Liver (tissue), 9 donors: ENCODE data around the gene PRRG2. TPM values are rescaled to one million over a fixed set of nuclear protein-coding genes. Genes with fewer than 3 reads are reported as not detected.

ENCODE experiments used
- DNase-seq: peaks from one replicate; pipeline ENCODE4 v3.0.0-alpha.2; 2017; ENCODE audit warnings: low spot score
- H3K27ac ChIP-seq, 2 donors: one replicate each; pipeline ENCODE4 v1.7.0; 2013; ENCODE audit warnings: inconsistent platforms in 2 of 2, low read length in 2 of 2, control low read depth in 1 of 2, low read depth in 1 of 2, mild to moderate bottlenecking in 1 of 2
- H3K27me3 ChIP-seq, 4 donors: one replicate each; pipeline versions ENCODE4 v1.6.1 to v1.7.0; 2013; ENCODE audit warnings: low read length in 3 of 4, inconsistent platforms in 1 of 4, mild to moderate bottlenecking in 1 of 4, moderate library complexity in 1 of 4; ENCODE audit not compliant: control insufficient read depth in 4 of 4, insufficient read depth in 4 of 4
- H3K36me3 ChIP-seq, 4 donors: one replicate each; pipeline versions ENCODE4 v1.6.1 to v1.7.0; 2013; ENCODE audit warnings: low read length in 3 of 4, mild to moderate bottlenecking in 3 of 4, low read depth in 1 of 4, moderate library complexity in 1 of 4; ENCODE audit not compliant: control insufficient read depth in 4 of 4, insufficient read depth in 3 of 4
- H3K4me1 ChIP-seq, 4 donors: one replicate each; pipeline versions ENCODE4 v1.6.1 to v1.7.0; 2013; ENCODE audit warnings: low read length in 3 of 4, mild to moderate bottlenecking in 3 of 4, moderate library complexity in 1 of 4; ENCODE audit not compliant: control insufficient read depth in 4 of 4, insufficient read depth in 4 of 4
- H3K4me3 ChIP-seq, 3 donors: one replicate each; pipeline versions ENCODE4 v1.6.1 to v1.7.0; 2013; ENCODE audit warnings: low read length in 3 of 3, control low read depth in 1 of 3, low read depth in 1 of 3, mild to moderate bottlenecking in 1 of 3
- H3K9ac ChIP-seq, 2 donors: one replicate each; pipeline ENCODE4 v1.7.0; 2013; ENCODE audit warnings: low read length in 2 of 2, mild to moderate bottlenecking in 2 of 2, moderate library complexity in 2 of 2, control low read depth in 1 of 2, low read depth in 1 of 2
- H3K9me3 ChIP-seq, 4 donors: one replicate each; pipeline versions ENCODE4 v1.6.1 to v1.7.0; 2013; ENCODE audit warnings: low read length in 3 of 4; ENCODE audit not compliant: control insufficient read depth in 4 of 4
- EGR1 ChIP-seq, 2 donors: IDR thresholded peaks; 2 replicates each; pipeline ENCODE4 v1.6.1; 2016 to 2018; ENCODE audit warnings: antibody characterized with exemption in 2 of 2, low read depth in 2 of 2
- FOXA1 ChIP-seq: IDR thresholded peaks from 2 replicates; pipeline ENCODE4 v1.6.1; 2016; ENCODE audit warnings: antibody characterized with exemption
- FOXA2 ChIP-seq: IDR thresholded peaks from 2 replicates; pipeline ENCODE4 v1.6.1; 2016; ENCODE audit warnings: antibody characterized with exemption
- GABPA ChIP-seq, 2 donors: IDR thresholded peaks in 1 of 2; conservative IDR thresholded peaks in 1 of 2; 2 replicates each; pipeline ENCODE4 v1.6.1; 2016; ENCODE audit warnings: antibody characterized with exemption in 2 of 2, mild to moderate bottlenecking in 1 of 2, moderate library complexity in 1 of 2
- HNF4A ChIP-seq, 2 donors: conservative IDR thresholded peaks; 2 replicates each; pipeline ENCODE4 v1.6.1; 2016; ENCODE audit warnings: antibody characterized with exemption in 2 of 2, mild to moderate bottlenecking in 2 of 2
- HNF4G ChIP-seq: IDR thresholded peaks from 2 replicates; pipeline ENCODE4 v1.6.1; 2016; ENCODE audit warnings: antibody characterized with exemption
- JUND ChIP-seq, 2 donors: IDR thresholded peaks; 2 replicates each; pipeline ENCODE4 v1.6.1; 2016; ENCODE audit warnings: antibody characterized with exemption in 2 of 2
- NR2F2 ChIP-seq: IDR thresholded peaks from 2 replicates; pipeline ENCODE4 v1.6.1; 2016; ENCODE audit warnings: antibody characterized with exemption
- RAD21 ChIP-seq, 2 donors: IDR thresholded peaks; 2 replicates each; pipeline ENCODE4 v1.6.1; 2016; ENCODE audit warnings: antibody characterized with exemption in 2 of 2, mild to moderate bottlenecking in 2 of 2
- RXRA ChIP-seq, 2 donors: IDR thresholded peaks; 2 replicates each; pipeline ENCODE4 v1.6.1; 2017 to 2018; ENCODE audit warnings: antibody characterized with exemption in 2 of 2, mild to moderate bottlenecking in 1 of 2
- SP1 ChIP-seq: IDR thresholded peaks from 2 replicates; pipeline ENCODE4 v1.6.1; 2018; ENCODE audit warnings: antibody characterized with exemption, mild to moderate bottlenecking
- TAF1 ChIP-seq: conservative IDR thresholded peaks from 2 replicates; pipeline ENCODE4 v1.6.1; 2016; ENCODE audit warnings: antibody characterized with exemption, mild to moderate bottlenecking
- YY1 ChIP-seq: IDR thresholded peaks from 2 replicates; pipeline ENCODE4 v1.6.1; 2016; ENCODE audit warnings: antibody characterized with exemption, mild to moderate bottlenecking
- WGBS: extraction: QIAGEN DNeasy Blood & Tissue Kit; methylation state at CpG from one replicate; pipeline ENCODE4 v1.1.7; 2013; 5-methylcytosine and 5-hydroxymethylcytosine counted together
- polyA plus RNA-seq, 2 donors: library from polyadenylated mRNA; stranded (reverse) in 1 of 2; unstranded in 1 of 2; fragments of 200-250 nt in 1 of 2; fragments of >200 nt in 1 of 2; fragmentation: Nextera tagmentation in 1 of 2; extraction: Ambion mirVana in 1 of 2; gene quantifications; one replicate each; pipeline versions ENCODE4 v1.2.1 to v1.2.3, GENCODE V29; 2013 to 2015
- total RNA-seq, 2 donors: library from RNA; depleted of rRNA; stranded (reverse); fragments of >200 nt; gene quantifications; one replicate each; pipeline ENCODE4 v1.2.3, GENCODE V29; 2014
- TF ChIP-seq, protein P1 (sequence below): IDR thresholded peaks from 2 replicates; pipeline ENCODE4 v1.6.1; 2016; ENCODE audit warnings: antibody characterized with exemption
- TF ChIP-seq, protein P2 (sequence below): IDR thresholded peaks from 2 replicates; pipeline ENCODE4 v1.6.1; 2016; ENCODE audit warnings: antibody characterized with exemption
- TF ChIP-seq, protein P3 (sequence below): IDR thresholded peaks from 2 replicates; pipeline ENCODE4 v1.6.1; 2016; ENCODE audit warnings: antibody characterized with exemption
- TF ChIP-seq, protein P4 (sequence below): fragments of 150-350 bp; IDR thresholded peaks from 2 replicates; pipeline ENCODE4 v1.5.1; 2017; ENCODE audit warnings: improper control_type of control experiment, low read depth, low read length; ENCODE audit not compliant: missing input control
- TF ChIP-seq, protein P5 (sequence below): IDR thresholded peaks from 2 replicates; pipeline ENCODE4 v1.6.1; 2016; ENCODE audit warnings: antibody characterized with exemption, mild to moderate bottlenecking
- donor health status: healthy.
- donor health status: healthy.
- donor health status: healthy.
- donor health status: healthy.
- donor health status: healthy.

The PRRG2 gene
- total and polyA plus RNA-seq, 4 donors = 1.1 to 2.8 (median 2.1) TPM

DNA sequence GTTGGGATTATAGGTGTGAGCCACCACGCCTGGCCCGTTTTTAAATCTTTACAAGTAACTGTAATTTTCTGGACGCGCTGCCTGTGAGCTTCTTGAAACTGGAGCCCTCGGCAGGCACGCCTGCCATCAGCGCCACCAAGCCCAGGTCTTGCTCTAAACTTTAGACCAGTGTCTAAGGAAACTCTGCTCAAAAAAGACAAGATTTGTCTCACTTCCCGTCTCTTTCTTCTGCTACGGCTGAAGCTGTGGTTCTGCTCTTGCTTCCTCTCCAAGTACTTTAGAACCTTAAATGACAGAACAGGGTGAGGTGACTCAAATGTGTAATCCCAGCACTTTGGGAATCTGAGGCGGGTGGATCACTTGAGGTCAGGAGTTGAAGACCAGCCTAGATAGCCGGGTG lies 28.4 kb upstream of the PRRG2 start:
- Histone ChIP-seq H3K27ac (no peak overlapping the region), H3K4me3 (no peak overlapping the region), H3K36me3 (peaks cover 4 to 21% (median 9%) of the 10 kb centered on the region in 4 donors), H3K4me1 (peaks cover 0 to 7% (median 6%) of the 10 kb centered on the region in 4 donors), H3K9ac (no peak overlapping the region), H3K9me3 (no peaks in the 10 kb centered on the region), H3K27me3 (no peaks in the 10 kb centered on the region)
- no peak for TF ChIP-seq FOXA1
- TF ChIP-seq EGR1 (IDR thresholded peaks at IDR 0.05; ENCODE audit: low read depth in 2 of 2) = no peak
- no peak for TF ChIP-seq YY1
- no peak for TF ChIP-seq RAD21 (IDR thresholded peaks at IDR 0.05)
- TF ChIP-seq, protein P1, sequence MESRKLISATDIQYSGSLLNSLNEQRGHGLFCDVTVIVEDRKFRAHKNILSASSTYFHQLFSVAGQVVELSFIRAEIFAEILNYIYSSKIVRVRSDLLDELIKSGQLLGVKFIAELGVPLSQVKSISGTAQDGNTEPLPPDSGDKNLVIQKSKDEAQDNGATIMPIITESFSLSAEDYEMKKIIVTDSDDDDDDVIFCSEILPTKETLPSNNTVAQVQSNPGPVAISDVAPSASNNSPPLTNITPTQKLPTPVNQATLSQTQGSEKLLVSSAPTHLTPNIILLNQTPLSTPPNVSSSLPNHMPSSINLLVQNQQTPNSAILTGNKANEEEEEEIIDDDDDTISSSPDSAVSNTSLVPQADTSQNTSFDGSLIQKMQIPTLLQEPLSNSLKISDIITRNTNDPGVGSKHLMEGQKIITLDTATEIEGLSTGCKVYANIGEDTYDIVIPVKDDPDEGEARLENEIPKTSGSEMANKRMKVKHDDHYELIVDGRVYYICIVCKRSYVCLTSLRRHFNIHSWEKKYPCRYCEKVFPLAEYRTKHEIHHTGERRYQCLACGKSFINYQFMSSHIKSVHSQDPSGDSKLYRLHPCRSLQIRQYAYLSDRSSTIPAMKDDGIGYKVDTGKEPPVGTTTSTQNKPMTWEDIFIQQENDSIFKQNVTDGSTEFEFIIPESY = no peak
- no peak for TF ChIP-seq HNF4A (conservative IDR thresholded peaks at IDR 0.05)
- TF ChIP-seq NR2F2 = no peak
- TF ChIP-seq GABPA (IDR thresholded peaks at IDR 0.05 in 1 of 2, conservative IDR thresholded peaks at IDR 0.05 in 1 of 2) = no peak
- no peak for TF ChIP-seq TAF1
- TF ChIP-seq FOXA2 = no peak
- TF ChIP-seq, protein P2, sequence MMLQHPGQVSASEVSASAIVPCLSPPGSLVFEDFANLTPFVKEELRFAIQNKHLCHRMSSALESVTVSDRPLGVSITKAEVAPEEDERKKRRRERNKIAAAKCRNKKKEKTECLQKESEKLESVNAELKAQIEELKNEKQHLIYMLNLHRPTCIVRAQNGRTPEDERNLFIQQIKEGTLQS = no peak
- TF ChIP-seq, protein P3, sequence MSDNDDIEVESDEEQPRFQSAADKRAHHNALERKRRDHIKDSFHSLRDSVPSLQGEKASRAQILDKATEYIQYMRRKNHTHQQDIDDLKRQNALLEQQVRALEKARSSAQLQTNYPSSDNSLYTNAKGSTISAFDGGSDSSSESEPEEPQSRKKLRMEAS = no peak
- no peak for TF ChIP-seq RXRA (IDR thresholded peaks at IDR 0.05)
- TF ChIP-seq JUND (IDR thresholded peaks at IDR 0.05) = no peak
- TF ChIP-seq, protein P4, sequence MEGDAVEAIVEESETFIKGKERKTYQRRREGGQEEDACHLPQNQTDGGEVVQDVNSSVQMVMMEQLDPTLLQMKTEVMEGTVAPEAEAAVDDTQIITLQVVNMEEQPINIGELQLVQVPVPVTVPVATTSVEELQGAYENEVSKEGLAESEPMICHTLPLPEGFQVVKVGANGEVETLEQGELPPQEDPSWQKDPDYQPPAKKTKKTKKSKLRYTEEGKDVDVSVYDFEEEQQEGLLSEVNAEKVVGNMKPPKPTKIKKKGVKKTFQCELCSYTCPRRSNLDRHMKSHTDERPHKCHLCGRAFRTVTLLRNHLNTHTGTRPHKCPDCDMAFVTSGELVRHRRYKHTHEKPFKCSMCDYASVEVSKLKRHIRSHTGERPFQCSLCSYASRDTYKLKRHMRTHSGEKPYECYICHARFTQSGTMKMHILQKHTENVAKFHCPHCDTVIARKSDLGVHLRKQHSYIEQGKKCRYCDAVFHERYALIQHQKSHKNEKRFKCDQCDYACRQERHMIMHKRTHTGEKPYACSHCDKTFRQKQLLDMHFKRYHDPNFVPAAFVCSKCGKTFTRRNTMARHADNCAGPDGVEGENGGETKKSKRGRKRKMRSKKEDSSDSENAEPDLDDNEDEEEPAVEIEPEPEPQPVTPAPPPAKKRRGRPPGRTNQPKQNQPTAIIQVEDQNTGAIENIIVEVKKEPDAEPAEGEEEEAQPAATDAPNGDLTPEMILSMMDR = no peak
- no peak for TF ChIP-seq HNF4G
- TF ChIP-seq, protein P5, sequence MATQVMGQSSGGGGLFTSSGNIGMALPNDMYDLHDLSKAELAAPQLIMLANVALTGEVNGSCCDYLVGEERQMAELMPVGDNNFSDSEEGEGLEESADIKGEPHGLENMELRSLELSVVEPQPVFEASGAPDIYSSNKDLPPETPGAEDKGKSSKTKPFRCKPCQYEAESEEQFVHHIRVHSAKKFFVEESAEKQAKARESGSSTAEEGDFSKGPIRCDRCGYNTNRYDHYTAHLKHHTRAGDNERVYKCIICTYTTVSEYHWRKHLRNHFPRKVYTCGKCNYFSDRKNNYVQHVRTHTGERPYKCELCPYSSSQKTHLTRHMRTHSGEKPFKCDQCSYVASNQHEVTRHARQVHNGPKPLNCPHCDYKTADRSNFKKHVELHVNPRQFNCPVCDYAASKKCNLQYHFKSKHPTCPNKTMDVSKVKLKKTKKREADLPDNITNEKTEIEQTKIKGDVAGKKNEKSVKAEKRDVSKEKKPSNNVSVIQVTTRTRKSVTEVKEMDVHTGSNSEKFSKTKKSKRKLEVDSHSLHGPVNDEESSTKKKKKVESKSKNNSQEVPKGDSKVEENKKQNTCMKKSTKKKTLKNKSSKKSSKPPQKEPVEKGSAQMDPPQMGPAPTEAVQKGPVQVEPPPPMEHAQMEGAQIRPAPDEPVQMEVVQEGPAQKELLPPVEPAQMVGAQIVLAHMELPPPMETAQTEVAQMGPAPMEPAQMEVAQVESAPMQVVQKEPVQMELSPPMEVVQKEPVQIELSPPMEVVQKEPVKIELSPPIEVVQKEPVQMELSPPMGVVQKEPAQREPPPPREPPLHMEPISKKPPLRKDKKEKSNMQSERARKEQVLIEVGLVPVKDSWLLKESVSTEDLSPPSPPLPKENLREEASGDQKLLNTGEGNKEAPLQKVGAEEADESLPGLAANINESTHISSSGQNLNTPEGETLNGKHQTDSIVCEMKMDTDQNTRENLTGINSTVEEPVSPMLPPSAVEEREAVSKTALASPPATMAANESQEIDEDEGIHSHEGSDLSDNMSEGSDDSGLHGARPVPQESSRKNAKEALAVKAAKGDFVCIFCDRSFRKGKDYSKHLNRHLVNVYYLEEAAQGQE = no peak
- TF ChIP-seq SP1 = no peak
- 78% methylated on average over 11 of the region's 11 CpGs for WGBS
- no peak for DNase-seq
